Loucy (cell line): ENCODE data around the gene DIABLO.

Experiments
- H2AFZ ChIP-seq: fragments of 200-600 bp; sonication (generic); 2 replicates; pipeline ENCODE4 v1.6.0; 2016; ENCODE audit warnings: antibody characterized with exemption, mild to moderate bottlenecking, low read length, moderate library complexity
- H3F3A ChIP-seq: fragments of 200-600 bp; 2 replicates; pipeline ENCODE4 v1.6.0; 2016; ENCODE audit warnings: antibody characterized with exemption, low read depth, mild to moderate bottlenecking
- H3K27me3 ChIP-seq: fragments of 200-600 bp; sonication (generic); 2 replicates; pipeline ENCODE4 v1.6.1; 2014; ENCODE audit warnings: low read length, mild to moderate bottlenecking; ENCODE audit not compliant: insufficient read depth, poor library complexity, severe bottlenecking
- H3K36me3 ChIP-seq: fragments of 200-600 bp; sonication (generic); 2 replicates; pipeline ENCODE4 v1.6.1; 2016; ENCODE audit warnings: low read length; ENCODE audit not compliant: insufficient read depth
- H3K4me1 ChIP-seq: fragments of 200-600 bp; sonication (generic); 2 replicates; pipeline ENCODE4 v1.5.1; 2014; ENCODE audit warnings: low read length, mild to moderate bottlenecking; ENCODE audit not compliant: insufficient read depth, poor library complexity, severe bottlenecking
- H3K4me2 ChIP-seq: fragments of 200-600 bp; sonication (generic); 2 replicates; pipeline ENCODE4 v1.6.0; 2014; ENCODE audit warnings: antibody characterized with exemption, low read length, low read depth, mild to moderate bottlenecking; ENCODE audit not compliant: poor library complexity, severe bottlenecking
- H3K4me3 ChIP-seq: fragments of 200-600 bp; sonication (generic); 2 replicates; pipeline ENCODE4 v1.5.1; 2014; ENCODE audit warnings: low read length, mild to moderate bottlenecking, mixed read lengths; ENCODE audit not compliant: poor library complexity, severe bottlenecking
- H3K79me2 ChIP-seq: fragments of 200-600 bp; sonication (generic); 2 replicates; pipeline ENCODE4 v1.6.1; 2014; ENCODE audit warnings: low read length; ENCODE audit not compliant: insufficient read depth
- H3K9ac ChIP-seq: fragments of 200-600 bp; sonication (generic); 2 replicates; pipeline ENCODE4 v1.6.0; 2014; ENCODE audit warnings: mild to moderate bottlenecking, low read depth, low read length, moderate library complexity; ENCODE audit not compliant: poor library complexity, severe bottlenecking
- H3K9me2 ChIP-seq: fragments of 200-600 bp; sonication (generic); replicated peaks from 2 replicates; pipeline ENCODE4 v1.6.1; 2016; ENCODE audit warnings: low read depth, low read length, mixed read lengths
- H3K9me3 ChIP-seq: fragments of 200-600 bp; sonication (generic); 2 replicates; pipeline ENCODE4 v1.6.1; 2014; ENCODE audit warnings: mild to moderate bottlenecking, antibody characterized with exemption, low read length, low read depth; ENCODE audit not compliant: insufficient read depth
- H4K20me1 ChIP-seq: fragments of 200-600 bp; sonication (generic); 2 replicates; pipeline ENCODE4 v1.6.0; 2014; ENCODE audit warnings: antibody characterized with exemption, low read length, mild to moderate bottlenecking; ENCODE audit not compliant: insufficient read depth, poor library complexity, severe bottlenecking
- CTCF ChIP-seq: fragments of 200-600 bp; sonication (generic); conservative IDR thresholded peaks from 2 replicates; pipeline ENCODE4 v1.5.1; 2014; ENCODE audit warnings: mild to moderate bottlenecking, antibody characterized with exemption, low read length
- EZH2phosphoT487 ChIP-seq: fragments of 200-600 bp; IDR thresholded peaks from 2 replicates; pipeline ENCODE4 v1.6.1; 2018; ENCODE audit warnings: antibody characterized with exemption, mild to moderate bottlenecking, moderate library complexity, borderline replicate concordance

DIABLO gene

GRCh38 chr12:122250536-122250935 lies 24.7 kb upstream of the DIABLO start:
- Histone ChIP-seq H3K9ac (no peak overlapping the region), H3K79me2 (no peaks in the 10 kb centered on the region), H3K4me3 (no peak overlapping the region), H3K4me2 (no peak overlapping the region), H3K4me1 (no peaks in the 10 kb centered on the region), H4K20me1 (no peaks in the 10 kb centered on the region), H3K9me2 (no peaks in the 10 kb centered on the region), H3F3A (no peaks in the 10 kb centered on the region), H3K9me3 (no peaks in the 10 kb centered on the region), H2AFZ (no peak overlapping the region), H3K36me3 (peaks cover 12% of the 10 kb centered on the region; the same call in 1 of the 2 replicates), H3K27me3 (no peaks in the 10 kb centered on the region)
- TF ChIP-seq EZH2phosphoT487: no peak
- no peak for TF ChIP-seq CTCF

- peaks cover 12% of the 10 kb centered on the region; the same call in 1 of the 2 replicates for H3K36me3 ChIP-seq
- H3K27me3 ChIP-seq: no peaks in the 10 kb centered on the region
- no peaks in the 10 kb centered on the region for H3F3A ChIP-seq
- no peak overlapping the region for H3K4me2 ChIP-seq
- peaks cover 2% of the 10 kb centered on the region for H3K4me1 ChIP-seq
- no peaks in the 10 kb centered on the region for H4K20me1 ChIP-seq
- H3K9ac ChIP-seq: no peak overlapping the region
- H3K79me2 ChIP-seq: no peaks in the 10 kb centered on the region
- no peak overlapping the region for H2AFZ ChIP-seq
- TF ChIP-seq CTCF: no peak
- no peak for TF ChIP-seq EZH2phosphoT487
- no peak overlapping the region for H3K4me3 ChIP-seq
- H3K9me3 ChIP-seq: no peaks in the 10 kb centered on the region
- no peaks in the 10 kb centered on the region for H3K9me2 ChIP-seq
Measured at GRCh38 chr12:122250047-122250446, 24.2 kb upstream of the DIABLO start.

- no peaks in the 10 kb centered on the region for H4K20me1 ChIP-seq
- H3K36me3 ChIP-seq: peaks cover 15% of the 10 kb centered on the region; the same call in 1 of the 2 replicates
- peaks cover 3% of the 10 kb centered on the region; the same call in 1 of the 2 replicates for H3F3A ChIP-seq
- no peaks in the 10 kb centered on the region for H3K9me2 ChIP-seq
- no peaks in the 10 kb centered on the region for H3K9me3 ChIP-seq
- peak overlapping the region; percentile 77 for H3K4me2 ChIP-seq
- H3K4me3 ChIP-seq: no peak overlapping the region
- H2AFZ ChIP-seq: no peak overlapping the region
- H3K27me3 ChIP-seq: no peaks in the 10 kb centered on the region
- H3K4me1 ChIP-seq: peaks cover 18% of the 10 kb centered on the region
- H3K9ac ChIP-seq: no peak overlapping the region
- TF ChIP-seq EZH2phosphoT487 (no peak), CTCF (no peak)
- H3K79me2 ChIP-seq: no peaks in the 10 kb centered on the region
Measured at GRCh38 chr12:122245553-122245952, 19.7 kb upstream of the DIABLO start.
